Upper lobe of left lung (tissue), 6 donors: ENCODE measurements around the gene ADGRD1. TPM values are rescaled to one million over a fixed set of nuclear protein-coding genes. Genes with fewer than 3 reads are reported as not detected.
A peak's percentile ranks its signal among the peaks of the same experiment; 100 is the strongest.

ENCODE experiments used
- ATAC-seq, 2 donors: fragments of 200-7000 bp; cut with Tn5 transposase; one replicate each; pipeline ENCODE4 v1.9.1; 2022; ENCODE audit warnings: mild to moderate bottlenecking in 2 of 2, moderate library complexity in 2 of 2; ENCODE audit not compliant: low FRiP score in 2 of 2
- DNase-seq, 2 donors: peaks; one replicate each; pipeline ENCODE4 v3.0.0-alpha.2; 2019 to 2020
- H3K27ac ChIP-seq, 4 donors: fragments of 200-600 bp; sonication (generic); one replicate each; pipeline ENCODE4 v1.5.1; 2016 to 2019
- H3K27me3 ChIP-seq, 4 donors: fragments of 200-600 bp; sonication (generic); one replicate each; pipeline ENCODE4 v1.5.1; 2017 to 2019
- H3K36me3 ChIP-seq, 4 donors: fragments of 200-600 bp; sonication (generic); one replicate each; pipeline ENCODE4 v1.5.1; 2016 to 2019
- H3K4me1 ChIP-seq, 4 donors: fragments of 200-600 bp; sonication (generic); one replicate each; pipeline ENCODE4 v1.5.1; 2018 to 2019
- H3K4me3 ChIP-seq, 4 donors: fragments of 200-600 bp; sonication (generic); one replicate each; pipeline ENCODE4 v1.5.1; 2017 to 2019; ENCODE audit warnings: mild to moderate bottlenecking in 2 of 4, moderate library complexity in 1 of 4
- H3K9me3 ChIP-seq, 4 donors: fragments of 200-600 bp; sonication (generic); one replicate each; pipeline ENCODE4 v1.5.1; 2018 to 2019
- EP300 ChIP-seq, 4 donors: sonication (generic); formaldehyde crosslinking; IDR thresholded peaks; one replicate each; pipeline ENCODE4 v1.5.1; 2017; ENCODE audit warnings: antibody characterized with exemption in 4 of 4, control low read depth in 2 of 4
- POLR2A ChIP-seq, 4 donors: fragments of 450-650 bp; IDR thresholded peaks; one replicate each; pipeline ENCODE4 v1.5.1; 2016 to 2017; ENCODE audit warnings: antibody characterized with exemption in 4 of 4, mild to moderate bottlenecking in 2 of 4
- POLR2AphosphoS5 ChIP-seq, 2 donors: sonication (generic); formaldehyde crosslinking; IDR thresholded peaks; one replicate each; pipeline ENCODE4 v1.5.1; 2017; ENCODE audit warnings: antibody characterized with exemption in 2 of 2
- WGBS, 2 donors: methylation state at CpG; one replicate each; pipeline ENCODE4 v1.1.5; 2017 to 2018; 5-methylcytosine and 5-hydroxymethylcytosine counted together
- total RNA-seq, 6 donors: library from RNA; depleted of rRNA in 4 of 6; stranded (reverse); fragments of >200 nt in 4 of 6; gene quantifications; one replicate each; pipeline versions ENCODE4 v1.1.0 to v1.2.1, GENCODE V29; 2016 to 2021
- TF ChIP-seq, protein P1 (sequence below), 6 experiments: fragments of 450-650 bp in 4 of 6; fragments of 200-600 bp in 2 of 6; sonication (generic) in 2 of 6; IDR thresholded peaks; one replicate each; pipeline ENCODE4 v1.5.1; 2016 to 2019; ENCODE audit warnings: antibody characterized with exemption in 6 of 6
- donor health status: DM: no; HTN: no; CAD: no; lungs with moderate emphysema.
- donor health status: DM: no; HTN: yes; CAD: no; lungs with severe emphysema.

The ADGRD1 gene
- total RNA-seq, 6 donors from 2014 or later, result 84.2 to 124 (median 94.7) TPM

GRCh38 chr12:130960058-130960457, 6.4 kb downstream of the ADGRD1 start:
- 76 to 83% methylated on average over 3 of the region's 3 CpGs for WGBS, 2 donors
- no peak overlapping the region for H3K4me3 ChIP-seq
- TF ChIP-seq EP300 (IDR thresholded peaks at IDR 0.05) (no peak), POLR2AphosphoS5 (IDR thresholded peaks at IDR 0.05) (no peak), POLR2A (IDR thresholded peaks at IDR 0.05) (no peak)
- TF ChIP-seq, protein P1, sequence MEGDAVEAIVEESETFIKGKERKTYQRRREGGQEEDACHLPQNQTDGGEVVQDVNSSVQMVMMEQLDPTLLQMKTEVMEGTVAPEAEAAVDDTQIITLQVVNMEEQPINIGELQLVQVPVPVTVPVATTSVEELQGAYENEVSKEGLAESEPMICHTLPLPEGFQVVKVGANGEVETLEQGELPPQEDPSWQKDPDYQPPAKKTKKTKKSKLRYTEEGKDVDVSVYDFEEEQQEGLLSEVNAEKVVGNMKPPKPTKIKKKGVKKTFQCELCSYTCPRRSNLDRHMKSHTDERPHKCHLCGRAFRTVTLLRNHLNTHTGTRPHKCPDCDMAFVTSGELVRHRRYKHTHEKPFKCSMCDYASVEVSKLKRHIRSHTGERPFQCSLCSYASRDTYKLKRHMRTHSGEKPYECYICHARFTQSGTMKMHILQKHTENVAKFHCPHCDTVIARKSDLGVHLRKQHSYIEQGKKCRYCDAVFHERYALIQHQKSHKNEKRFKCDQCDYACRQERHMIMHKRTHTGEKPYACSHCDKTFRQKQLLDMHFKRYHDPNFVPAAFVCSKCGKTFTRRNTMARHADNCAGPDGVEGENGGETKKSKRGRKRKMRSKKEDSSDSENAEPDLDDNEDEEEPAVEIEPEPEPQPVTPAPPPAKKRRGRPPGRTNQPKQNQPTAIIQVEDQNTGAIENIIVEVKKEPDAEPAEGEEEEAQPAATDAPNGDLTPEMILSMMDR (IDR thresholded peaks at IDR 0.05), result no peak
- DNase-seq (no peak), ATAC-seq (no peak)
- H3K36me3 ChIP-seq, result no peaks in the 10 kb centered on the region
- H3K4me1 ChIP-seq, result peaks cover 2 to 17% (median 5%) of the 10 kb centered on the region in 4 donors
- H3K9me3 ChIP-seq, result no peaks in the 10 kb centered on the region
- H3K27me3 ChIP-seq, result no peaks in the 10 kb centered on the region
- no peak overlapping the region for H3K27ac ChIP-seq

DNA sequence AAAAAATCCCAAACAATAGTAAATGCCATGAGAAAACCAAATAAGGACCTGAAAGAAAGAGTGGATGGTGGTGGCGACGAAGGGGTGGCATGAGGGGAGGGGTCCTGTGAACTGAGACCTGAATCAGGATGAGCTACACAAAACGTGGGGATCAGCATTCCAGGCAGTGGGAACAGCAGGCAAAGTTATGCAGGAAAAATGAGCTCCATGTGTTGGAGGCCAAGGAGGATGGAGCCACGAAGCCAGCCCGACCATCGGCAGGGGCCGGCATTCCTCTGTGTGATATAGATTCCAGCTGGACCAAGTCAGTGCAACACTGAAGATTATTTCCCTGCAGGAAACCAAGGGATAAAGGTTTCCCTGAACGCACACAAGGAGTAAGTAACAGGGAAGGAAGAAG, 7.1 kb downstream of the ADGRD1 start:
- TF ChIP-seq, protein P1 (IDR thresholded peaks at IDR 0.05), result no peak
- TF ChIP-seq POLR2A (IDR thresholded peaks at IDR 0.05) (no peak), POLR2AphosphoS5 (IDR thresholded peaks at IDR 0.05) (no peak), EP300 (IDR thresholded peaks at IDR 0.05) (no peak)
- Histone ChIP-seq H3K9me3 (no peaks in the 10 kb centered on the region), H3K36me3 (no peaks in the 10 kb centered on the region), H3K4me3 (no peak overlapping the region), H3K27me3 (no peaks in the 10 kb centered on the region), H3K27ac (no peak overlapping the region), H3K4me1 (peaks cover 4 to 23% (median 6%) of the 10 kb centered on the region in 4 donors)
- no peak for ATAC-seq
- WGBS, 2 donors, result 90 to 93% methylated on average over 8 of the region's 8 CpGs
- peak in 1 of 2 donors; percentile 21 for DNase-seq

DNA sequence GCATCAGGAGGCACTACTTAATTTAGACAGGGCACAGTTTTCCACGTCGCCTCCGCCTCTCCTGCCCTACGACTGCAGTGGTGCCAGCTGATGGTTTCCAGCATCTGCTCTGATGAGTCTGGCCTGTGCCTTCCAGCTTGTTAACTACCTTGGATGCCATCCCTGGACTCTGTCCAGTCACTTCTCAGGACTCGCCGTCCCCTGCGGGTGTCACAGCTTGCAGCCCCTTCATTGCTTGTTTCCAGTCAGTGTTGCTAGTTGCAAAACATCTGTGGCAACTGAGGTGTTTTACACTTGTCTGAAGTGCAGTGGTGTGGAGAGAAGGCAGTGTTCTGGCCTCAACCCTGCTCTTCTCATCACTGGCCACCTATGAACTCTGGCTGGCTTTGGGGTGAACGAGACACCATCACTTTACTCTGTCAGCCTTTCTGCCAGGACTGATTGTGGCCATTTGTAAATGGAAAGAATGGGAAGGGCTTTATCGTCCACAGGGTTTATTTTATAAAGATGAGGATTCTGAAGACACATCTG, 8.3 kb downstream of the ADGRD1 start:
- 77 to 79% methylated on average over 9 of the region's 9 CpGs for WGBS, 2 donors
- Histone ChIP-seq H3K36me3 (peaks cover 0 to 3% (median under 1%) of the 10 kb centered on the region in 4 donors), H3K4me1 (peaks cover 0 to 15% (median 8%) of the 10 kb centered on the region in 4 donors), H3K9me3 (no peaks in the 10 kb centered on the region), H3K4me3 (no peak overlapping the region), H3K27ac (no peak overlapping the region), H3K27me3 (no peaks in the 10 kb centered on the region)
- ATAC-seq, result peak; percentile 17 to 48
- peak in 1 of 2 donors; percentile 27 for DNase-seq
- peak; percentile 62 to 69 for TF ChIP-seq POLR2AphosphoS5 (IDR thresholded peaks at IDR 0.05)
- TF ChIP-seq, protein P1 (IDR thresholded peaks at IDR 0.05), result no peak
- no peak for TF ChIP-seq EP300 (IDR thresholded peaks at IDR 0.05)

DNA sequence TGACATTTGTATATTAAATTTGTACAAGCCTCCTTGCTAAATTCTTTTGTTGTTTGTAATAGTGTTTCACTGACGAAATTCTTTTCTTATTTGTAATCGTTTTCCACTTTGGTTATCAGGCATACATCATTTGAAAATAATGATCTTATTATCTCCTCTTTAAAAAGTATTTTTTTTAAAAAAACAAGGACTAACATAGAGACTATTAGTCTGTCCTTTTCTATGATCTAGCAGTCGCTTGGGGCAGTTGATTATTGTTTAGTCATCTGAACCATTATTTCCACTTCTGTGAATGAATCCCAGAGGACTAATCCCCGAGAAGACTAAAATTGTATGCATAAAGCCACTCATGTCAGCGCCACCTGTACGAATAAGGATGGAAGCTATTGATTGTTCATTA, 11.5 kb downstream of the ADGRD1 start:
- WGBS, 2 donors, result 72 to 75% methylated on average over 6 of the region's 6 CpGs
- H3K4me1 ChIP-seq, result peaks cover 0 to 15% (median 5%) of the 10 kb centered on the region in 4 donors
- peak in 1 of 2 donors; percentile 67 for ATAC-seq

More for the DNA sequence above, 11.5 kb downstream of the ADGRD1 start:
- Histone ChIP-seq H3K9me3 (no peaks in the 10 kb centered on the region), H3K4me3 (no peak overlapping the region), H3K36me3 (peaks cover 0 to 28% (median 6%) of the 10 kb centered on the region in 4 donors), H3K27ac (no peak overlapping the region), H3K27me3 (no peaks in the 10 kb centered on the region)
- DNase-seq, result no peak
- TF ChIP-seq EP300 (IDR thresholded peaks at IDR 0.05) (no peak), POLR2AphosphoS5 (IDR thresholded peaks at IDR 0.05) (no peak), POLR2A (IDR thresholded peaks at IDR 0.05) (no peak)
- TF ChIP-seq, protein P1 (IDR thresholded peaks at IDR 0.05), result no peak
